AG10803 (cell line): Measurements from ENCODE around the gene SCN5A.

Source experiments
- DNase-seq: peaks from one replicate; pipeline ENCODE4 v3.0.0; 2010; ENCODE audit warnings: low read depth
- H3K4me3 ChIP-seq: 2 replicates; pipeline ENCODE4 v1.5.1; 2011; ENCODE audit warnings: mild to moderate bottlenecking, low read length, control low read depth
- CTCF ChIP-seq: conservative IDR thresholded peaks from 2 replicates; pipeline ENCODE4 v1.5.1; 2011; ENCODE audit warnings: mild to moderate bottlenecking, low read length, control low read depth, inconsistent platforms

The SCN5A gene

GRCh38 chr3:38507120-38507519, 142.4 kb downstream of the SCN5A start:
- no peak overlapping the region for H3K4me3 ChIP-seq
- no peak for DNase-seq
- no peak for TF ChIP-seq CTCF

GRCh38 chr3:38500688-38501417, 148.6 kb downstream of the SCN5A start:
- no peak for TF ChIP-seq CTCF
- no peak overlapping the region for H3K4me3 ChIP-seq
- peak; percentile 37 for DNase-seq
